Glomerular visceral epithelial cell (primary cell): Measurements from ENCODE around the gene ICAM1.

Experiments
- DNase-seq: peaks from one replicate; pipeline ENCODE4 v3.0.0-alpha.2; 2016; ENCODE audit errors: extremely low spot score

The ICAM1 gene

DNA sequence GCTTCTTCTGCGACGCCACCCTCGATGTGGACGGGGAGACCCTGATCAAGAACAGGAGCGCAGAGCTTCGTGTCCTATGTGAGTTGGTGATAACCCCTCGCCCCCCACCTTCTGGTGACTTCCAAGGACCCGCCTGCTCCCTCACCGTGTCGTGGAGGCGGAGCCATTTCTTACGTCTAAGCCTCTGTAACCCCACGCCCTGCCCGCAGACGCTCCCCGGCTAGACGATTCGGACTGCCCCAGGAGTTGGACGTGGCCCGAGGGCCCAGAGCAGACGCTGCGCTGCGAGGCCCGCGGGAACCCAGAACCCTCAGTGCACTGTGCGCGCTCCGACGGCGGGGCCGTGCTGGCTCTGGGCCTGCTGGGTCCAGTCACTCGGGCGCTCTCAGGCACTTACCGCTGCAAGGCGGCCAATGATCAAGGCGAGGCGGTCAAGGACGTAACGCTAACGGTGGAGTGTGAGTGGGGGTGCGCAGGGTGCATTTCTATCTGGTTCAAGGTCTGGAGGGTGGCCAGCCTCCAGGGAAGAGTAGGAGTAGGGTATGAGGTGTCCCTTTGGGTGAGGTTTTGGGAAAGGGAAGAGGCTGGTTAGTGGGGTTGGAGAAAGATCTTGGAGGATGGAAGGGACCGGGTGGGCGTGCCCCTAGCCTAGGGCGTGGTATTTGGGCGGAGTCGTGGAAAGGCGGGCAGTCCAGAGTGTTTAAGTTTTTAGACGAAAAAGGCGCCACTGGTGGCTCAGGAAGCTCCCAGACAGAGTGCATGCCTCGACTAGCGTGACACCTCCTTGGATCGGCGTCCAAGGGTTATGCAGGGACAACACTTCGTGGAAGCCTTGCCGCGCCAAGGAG, 22.1 kb downstream of the ICAM1 start:
- DNase-seq = no peak

DNA sequence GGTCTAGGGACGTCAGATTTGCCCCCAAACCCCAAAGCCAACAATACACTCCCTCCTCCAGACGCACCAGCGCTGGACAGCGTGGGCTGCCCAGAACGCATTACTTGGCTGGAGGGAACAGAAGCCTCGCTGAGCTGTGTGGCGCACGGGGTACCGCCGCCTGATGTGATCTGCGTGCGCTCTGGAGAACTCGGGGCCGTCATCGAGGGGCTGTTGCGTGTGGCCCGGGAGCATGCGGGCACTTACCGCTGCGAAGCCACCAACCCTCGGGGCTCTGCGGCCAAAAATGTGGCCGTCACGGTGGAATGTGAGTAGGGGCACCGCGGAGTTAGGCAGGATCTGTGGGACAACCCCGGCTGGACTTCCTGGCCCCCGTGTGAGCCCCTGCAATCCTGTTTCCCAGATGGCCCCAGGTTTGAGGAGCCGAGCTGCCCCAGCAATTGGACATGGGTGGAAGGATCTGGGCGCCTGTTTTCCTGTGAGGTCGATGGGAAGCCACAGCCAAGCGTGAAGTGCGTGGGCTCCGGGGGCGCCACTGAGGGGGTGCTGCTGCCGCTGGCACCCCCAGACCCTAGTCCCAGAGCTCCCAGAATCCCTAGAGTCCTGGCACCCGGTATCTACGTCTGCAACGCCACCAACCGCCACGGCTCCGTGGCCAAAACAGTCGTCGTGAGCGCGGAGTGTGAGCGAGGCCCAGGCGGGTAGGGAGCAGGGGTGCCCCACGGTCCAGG, 22.9 kb downstream of the ICAM1 start:
- DNase-seq = no peak

DNA sequence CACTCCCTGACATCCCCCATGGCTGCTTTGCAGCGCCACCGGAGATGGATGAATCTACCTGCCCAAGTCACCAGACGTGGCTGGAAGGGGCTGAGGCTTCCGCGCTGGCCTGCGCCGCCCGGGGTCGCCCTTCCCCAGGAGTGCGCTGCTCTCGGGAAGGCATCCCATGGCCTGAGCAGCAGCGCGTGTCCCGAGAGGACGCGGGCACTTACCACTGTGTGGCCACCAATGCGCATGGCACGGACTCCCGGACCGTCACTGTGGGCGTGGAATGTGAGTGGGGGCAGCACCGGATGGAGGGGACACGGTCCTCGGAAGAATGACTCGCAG, 23.4 kb downstream of the ICAM1 start:
- DNase-seq = no peak

DNA sequence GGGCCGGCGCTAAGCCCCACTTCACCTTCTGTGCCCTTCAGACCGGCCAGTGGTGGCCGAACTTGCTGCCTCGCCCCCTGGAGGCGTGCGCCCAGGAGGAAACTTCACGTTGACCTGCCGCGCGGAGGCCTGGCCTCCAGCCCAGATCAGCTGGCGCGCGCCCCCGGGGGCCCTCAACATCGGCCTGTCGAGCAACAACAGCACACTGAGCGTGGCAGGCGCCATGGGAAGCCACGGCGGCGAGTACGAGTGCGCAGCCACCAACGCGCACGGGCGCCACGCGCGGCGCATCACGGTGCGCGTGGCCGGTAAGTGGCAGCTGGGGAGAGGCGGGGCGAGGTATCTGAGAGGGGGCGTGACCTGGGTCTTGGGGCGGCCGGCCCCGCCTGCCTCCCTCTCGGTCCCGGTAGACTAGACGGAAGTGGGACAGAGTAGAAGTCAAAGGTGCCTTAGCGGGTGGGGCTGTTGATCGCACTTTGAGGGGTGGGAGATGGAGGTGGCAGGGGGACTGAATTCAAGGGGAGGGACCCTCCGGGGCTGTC, 24.5 kb downstream of the ICAM1 start:
- no peak for DNase-seq

DNA sequence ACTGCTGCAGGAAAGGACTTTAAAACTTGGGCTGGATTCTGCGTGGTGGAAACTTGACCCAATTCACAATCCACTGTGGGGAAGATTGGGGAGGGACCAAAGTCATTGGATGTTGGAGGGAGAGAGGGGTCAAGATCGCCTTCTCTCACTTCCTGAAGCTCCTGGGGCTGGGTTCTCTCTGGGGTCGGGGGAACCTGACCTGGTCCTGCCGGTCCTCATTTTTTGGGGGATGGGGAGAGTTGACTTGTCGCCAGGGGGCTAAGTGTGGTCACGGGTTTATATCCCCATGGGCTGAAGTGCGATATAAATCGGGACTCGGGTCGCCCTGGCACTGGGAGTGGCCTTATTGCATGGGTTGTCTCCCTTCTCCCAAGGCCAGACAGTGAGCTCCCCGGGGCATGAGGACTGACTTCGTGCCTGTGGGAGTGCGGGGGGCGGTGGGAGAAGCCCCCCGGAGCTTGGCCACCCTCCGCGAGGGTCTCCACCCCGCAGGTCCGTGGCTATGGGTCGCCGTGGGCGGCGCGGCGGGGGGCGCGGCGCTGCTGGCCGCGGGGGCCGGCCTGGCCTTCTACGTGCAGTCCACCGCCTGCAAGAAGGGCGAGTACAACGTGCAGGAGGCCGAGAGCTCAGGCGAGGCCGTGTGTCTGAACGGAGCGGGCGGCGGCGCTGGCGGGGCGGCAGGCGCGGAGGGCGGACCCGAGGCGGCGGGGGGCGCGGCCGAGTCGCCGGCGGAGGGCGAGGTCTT, 25.1 kb downstream of the ICAM1 start:
- no peak for DNase-seq

DNA sequence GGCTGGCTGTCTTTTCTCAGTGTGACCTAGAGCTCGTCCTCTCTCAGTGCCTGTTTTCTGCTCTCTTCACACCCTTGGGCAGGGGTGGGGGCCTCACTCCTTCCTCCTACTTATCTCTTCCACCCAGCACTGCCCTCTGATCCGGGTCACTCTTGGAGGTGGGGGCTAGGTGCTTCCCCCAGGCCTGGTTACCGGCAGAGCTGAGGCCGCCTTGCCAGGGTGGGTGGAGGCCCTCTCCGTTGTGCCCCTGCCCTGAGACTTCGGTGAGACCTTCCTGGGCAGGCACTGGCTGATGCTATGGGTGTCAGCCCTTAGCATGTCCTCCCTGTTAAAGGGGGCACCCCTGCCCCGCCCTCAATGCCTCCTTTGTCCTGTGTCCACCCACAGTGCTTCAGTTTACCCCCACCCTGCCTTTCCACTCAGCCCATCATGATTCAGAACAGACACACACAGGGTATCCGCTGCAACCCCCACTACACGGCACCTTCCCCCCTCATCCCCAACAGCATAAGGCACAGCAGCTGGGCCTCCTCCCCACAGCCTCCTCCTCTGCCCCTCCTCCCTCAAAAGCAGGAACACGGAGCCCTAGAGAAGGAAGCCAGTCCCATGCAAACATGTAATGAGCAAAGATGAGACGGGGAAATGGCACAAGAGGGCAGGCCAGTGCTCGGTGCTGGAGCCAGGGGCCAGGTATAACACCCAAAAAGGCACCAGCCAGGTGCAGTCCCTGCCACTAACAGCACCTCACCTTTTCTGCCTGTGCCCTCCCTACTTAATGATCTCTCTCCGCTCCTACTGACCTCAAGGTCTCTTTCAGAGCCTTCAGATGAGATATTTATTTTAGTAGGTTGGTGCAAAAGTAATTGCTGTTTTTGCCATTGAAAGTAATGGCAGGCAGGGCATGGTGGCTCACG, 28.9 kb downstream of the ICAM1 start:
- DNase-seq = no peak

DNA sequence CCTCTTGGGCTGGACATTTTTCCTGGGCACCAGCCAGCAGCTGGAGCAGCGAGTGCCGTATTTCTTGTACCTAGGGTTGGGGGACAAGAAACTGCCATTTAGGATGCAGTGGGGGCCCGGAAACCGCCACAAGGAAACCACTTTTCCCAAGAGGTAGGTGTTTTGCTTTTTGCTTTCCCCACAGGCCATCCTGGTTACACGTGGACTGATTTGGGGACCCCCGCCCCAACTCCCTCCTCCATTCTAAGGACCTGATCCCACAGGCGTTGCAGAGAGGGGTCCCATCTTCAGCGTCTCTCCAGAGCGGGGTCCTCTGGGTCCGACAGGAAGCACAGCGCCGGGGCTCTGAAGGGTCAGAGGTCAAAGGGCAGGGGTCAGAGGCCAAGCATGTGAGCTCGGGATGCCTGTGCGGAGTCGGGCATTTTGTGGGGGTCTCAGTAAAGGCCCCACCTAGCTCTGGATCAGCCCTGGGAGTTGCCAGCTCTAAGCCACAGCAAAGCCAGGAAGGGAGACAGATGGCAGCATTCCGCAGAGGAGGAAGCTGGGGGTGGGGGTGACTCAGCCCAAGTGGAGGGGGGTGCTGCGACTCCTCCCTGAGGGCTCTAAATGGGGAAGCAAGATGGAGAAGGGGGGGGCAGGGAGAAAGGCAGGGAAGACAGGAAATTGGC, 34.4 kb downstream of the ICAM1 start:
- no peak for DNase-seq

DNA sequence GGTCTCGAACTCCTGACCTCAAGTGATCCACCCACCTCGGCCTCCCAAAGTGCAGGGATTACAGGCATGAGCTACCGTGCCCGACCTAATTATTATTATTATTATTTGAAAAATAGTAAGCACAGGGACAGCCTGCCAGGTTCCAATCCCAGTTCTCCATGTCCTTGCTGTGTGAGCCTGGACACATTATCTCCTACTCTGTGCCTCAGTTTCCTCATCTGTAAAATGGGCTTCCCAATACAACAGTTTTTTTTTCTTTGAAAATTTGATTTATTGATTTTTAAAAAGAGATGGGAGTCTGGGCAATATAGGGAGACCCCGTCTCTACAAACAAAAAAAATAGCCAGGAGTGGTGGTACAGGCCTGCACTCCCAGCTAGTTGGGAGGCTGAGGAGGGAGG, 35.4 kb downstream of the ICAM1 start:
- DNase-seq = no peak

DNA sequence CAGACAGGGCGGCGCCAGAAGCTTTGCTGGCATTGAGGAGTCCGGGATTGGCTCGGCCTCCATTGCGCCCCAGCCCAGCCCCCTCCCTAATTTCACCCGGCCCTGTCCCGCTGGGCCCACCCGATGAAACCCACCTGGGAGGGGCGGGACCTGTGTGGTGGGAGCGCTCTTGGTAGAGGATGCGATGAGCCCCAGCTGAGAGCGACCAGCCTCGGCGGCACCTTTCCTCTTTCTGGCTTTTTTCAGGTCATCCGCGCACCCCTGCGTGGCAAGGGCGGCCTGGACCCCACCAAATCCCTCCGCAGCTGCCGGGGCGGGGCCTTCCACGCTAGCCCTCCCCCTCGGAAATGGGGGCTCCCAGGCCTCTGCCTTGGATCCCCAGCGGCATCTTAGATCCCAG, 38.5 kb downstream of the ICAM1 start, which contains the start of gene ZGLP1:
ZGLP1 (minus strand) TSS at position 393 of the 400 bp plus-strand sequence.
- DNase-seq = no peak

DNA sequence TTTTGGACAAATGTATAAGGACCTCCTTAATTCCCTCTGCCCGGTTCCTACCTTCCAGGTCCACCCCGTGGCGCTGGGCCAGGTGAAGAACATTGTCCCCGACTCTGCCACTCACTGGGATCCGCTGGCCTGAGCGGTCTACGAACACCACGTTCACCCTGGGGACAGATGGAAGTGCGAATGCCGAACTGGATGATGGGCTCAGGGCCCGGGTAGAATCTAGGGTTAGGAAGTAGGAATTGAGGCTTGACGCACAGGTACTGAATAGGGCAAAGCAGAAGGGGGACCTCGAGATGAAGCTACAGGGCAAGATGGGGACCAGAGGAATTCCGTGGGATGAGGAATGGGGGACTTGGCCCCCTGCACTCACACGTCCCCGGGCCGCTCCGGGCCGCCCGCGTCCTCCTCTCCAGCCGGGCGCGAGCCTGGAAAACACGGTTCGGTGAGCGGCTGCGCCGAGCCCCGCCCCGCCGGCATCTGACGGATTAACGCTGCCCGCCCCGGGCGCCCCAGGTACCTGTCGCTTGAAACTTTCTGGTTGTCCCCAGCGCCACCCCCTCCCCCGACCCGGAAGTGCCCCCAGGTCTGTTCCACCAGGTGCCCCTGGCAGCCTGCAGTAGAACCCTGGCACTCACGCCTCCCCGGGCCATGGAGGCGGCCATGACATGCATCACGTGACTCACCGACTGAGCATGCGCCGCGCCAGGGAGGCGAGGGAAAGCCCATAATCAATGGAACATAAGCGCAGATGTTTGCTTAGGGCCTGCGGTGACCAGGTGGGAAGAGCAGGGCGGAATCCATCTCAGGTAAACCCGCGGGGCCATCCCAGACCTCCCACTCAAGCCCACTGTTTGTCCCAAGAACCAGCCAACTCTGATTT, 44.7 kb downstream of the ICAM1 start, which contains the start of gene FDX2:
FDX2 (minus strand) TSS at position 681 of the 880 bp plus-strand sequence; CDS start at position 662, 19 bp downstream.
- peak; percentile 85 for DNase-seq

DNA sequence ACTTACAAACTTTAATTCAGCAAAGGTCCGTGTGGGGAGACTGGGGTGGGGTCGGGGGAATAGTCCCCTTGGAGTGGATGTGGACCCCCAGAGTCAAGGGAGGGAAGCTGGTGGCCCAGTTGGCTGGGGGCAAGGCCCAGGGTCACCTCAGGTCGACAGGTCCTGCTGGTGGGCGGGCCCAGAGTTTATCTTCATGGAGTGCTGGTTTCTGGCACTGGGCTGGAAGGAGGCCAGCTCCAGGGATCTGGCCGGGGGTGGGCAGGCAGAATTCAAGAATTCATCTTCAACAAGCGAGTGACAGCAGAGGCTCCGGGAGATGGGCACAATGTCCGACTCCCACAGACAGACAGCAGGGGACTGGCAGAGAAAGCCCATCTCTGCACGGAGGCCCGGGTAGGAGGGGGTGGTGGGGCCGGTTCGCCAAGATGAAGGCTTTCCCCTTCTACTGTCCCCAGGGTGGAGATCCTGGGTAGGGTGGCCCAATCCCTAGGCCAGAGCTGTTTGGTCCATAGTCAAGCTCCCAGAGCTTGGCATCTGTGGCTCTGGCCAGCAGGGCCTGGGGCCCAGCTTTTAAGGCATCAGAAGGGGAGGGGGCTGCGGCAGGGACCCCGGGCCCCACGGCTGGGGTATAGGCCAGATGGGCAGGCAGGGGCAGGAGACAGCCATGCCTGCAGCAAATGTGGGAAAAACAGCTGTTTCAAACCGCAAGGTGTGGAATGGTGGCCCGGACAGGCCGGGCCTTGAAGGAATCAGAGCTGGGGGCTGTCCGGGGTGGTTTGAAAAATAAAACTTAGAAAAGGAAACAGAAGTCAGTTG, 45.5 kb downstream of the ICAM1 start:
- peak; percentile 16 for DNase-seq

DNA sequence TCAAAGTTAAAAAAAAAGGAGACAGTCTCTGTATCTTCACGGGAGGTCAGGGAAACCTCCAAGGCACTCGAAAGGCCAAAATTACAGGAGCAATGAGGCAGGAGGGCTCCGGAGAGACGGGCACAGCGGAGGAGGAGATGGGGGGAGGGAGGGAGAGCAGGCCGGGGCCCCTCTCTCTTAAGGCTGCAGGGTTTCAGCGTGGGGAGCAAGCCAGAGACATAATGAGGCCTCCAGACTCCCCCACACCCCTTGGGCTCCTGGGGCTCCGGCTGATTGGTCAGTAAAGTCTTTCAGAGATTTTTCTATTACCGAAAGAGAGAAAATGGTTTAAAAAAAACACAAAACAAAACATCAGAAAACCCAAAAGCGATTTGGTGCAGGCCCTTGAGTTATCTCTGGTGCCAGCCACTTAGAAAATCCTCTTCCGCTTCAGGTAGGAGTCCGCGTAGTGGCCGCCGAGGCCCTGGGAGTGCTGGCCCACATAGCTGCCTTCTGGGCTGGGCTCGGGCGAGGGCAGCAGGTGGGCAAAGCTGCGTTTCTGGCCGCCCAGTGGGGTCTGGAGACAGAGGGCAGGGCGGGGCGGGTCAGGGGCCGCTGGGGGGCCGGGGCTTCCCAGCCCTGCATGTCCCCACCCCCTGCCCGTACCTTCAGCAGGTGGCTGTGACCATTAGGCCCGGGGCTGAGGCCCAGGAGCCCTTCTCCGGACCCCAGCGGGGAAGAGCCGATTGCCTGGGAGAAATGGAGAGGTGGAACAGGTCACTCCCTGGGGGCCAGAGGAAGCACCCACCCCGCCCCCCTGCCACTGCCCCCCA, 46.3 kb downstream of the ICAM1 start:
- no peak for DNase-seq

DNA sequence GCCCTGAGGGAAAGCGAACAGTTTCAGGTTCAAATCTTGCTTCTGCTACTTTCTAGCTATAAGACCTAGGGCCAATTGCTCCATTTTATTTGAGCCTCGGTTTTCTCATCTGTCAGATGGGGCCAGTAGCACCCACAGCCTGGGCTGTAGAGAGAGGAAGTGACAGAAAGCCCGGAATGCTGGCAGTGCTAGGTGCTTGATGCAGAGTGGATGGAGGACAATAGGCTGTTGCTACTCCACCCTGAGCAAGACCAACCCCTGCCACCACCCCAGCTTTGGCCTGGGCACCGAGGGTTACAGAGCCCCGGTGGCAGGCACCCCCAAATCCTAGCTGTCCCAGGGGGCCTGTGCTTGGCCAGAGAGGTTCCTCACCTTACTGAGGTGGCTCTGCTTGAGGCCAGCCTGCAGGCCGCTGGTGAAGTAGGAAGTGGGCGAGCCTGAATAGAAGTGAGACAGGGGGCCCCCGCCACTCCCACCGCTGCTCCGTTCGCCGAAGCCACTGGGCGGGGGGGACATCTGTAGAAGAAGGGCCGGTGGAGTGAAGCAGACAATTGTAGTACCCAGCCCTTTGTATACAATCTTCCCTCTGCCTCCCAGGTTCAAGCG, 47.0 kb downstream of the ICAM1 start:
- no peak for DNase-seq

DNA sequence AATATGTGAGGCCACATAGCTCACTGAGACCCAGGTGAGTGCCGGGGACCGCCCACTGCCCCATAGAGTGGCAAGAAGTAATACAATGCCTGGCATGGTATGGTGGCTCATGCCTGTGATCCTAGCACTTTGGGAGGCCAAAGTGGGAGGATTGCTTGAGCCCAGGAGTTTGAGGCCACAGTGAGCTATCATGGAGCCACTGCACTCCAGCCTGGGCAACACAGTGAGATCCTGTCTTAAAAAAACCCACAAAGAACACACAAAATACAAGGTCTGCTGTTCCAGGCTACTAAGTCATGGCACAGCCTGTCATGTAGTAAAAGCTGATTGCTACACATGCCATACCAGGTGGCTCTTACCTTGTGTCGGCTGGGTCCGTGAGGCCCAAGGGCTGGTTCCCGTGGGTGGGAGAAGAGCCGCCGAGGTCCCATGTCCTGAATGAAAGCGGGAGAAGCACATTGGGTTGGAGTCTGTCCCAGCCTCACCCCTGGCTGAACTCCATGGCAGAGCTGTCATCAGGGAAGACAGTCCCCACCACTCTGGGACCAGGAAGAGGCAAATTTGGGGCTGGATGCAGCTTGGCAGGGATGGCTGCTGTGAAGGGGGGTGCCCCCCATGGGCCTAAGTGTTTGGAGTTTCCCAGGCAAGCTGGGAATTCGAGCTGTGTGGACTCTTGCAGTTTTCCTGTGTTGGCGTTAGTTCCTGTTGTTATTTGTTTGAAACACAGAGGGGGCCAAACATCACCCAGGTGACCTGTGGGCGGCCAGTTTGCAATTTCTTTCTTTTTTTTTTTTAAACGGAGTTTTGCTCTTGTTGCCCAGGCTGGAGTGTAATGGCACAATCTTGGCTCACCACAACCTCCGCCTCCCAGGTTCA, 48.1 kb downstream of the ICAM1 start:
- no peak for DNase-seq

DNA sequence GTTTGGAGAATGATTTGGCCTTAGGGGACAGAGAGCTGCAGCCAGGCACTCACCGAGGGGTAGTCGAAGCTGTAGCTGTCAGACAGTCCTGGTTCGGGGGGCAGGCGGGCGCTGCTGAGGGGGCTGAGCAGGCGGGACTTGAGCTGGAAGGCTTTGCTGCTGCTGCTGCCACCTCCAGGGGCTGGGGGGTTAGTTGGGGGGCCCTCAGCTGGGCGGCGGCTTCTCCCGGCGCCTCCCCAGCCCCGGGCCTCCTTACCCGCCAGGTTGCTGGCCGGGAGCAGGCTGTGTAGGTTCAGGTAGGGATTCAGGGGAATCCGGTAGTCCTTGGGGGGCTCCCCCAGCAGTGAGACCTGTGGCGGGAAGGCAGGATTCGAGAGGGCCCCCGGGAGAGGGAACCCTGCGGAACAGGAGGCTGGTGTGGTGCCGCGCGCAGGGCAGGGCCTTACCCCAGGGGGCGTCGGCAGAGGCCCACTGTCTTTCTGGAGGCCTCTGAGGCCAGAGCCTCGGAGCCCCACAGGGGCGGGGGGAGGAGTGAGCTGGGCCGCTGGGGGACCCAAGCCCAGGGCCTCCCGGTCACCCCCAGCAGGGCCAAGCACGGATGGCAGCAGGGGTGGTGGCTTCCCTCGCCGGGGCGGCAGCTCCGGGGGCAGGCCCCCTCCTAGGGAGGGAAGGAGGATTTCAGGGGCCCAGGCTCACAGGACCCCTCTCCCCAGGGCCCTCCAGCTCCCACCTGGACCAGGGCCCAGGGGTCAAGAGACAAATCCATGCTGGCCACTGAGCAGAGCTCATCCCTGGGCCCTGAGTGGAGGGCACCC, 49.9 kb downstream of the ICAM1 start:
- no peak for DNase-seq

DNA sequence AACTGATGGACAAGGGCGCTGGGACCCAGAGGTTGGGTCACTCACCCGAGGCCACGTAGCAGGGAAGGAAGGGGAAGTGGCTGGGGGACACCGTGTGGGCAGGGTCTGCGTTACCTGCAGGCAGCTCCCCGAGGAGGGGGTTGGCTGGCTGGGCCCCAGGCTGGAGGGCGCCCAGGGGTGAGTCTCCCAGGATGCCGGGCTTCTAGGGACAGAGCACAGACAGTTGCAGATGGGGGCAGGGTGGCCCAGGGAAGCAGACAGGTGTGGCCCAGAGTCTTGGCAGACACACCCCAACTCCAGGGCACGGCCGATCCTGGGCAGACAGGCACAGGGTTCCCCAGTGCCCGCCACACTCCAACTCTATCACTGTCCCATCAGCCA, 50.5 kb downstream of the ICAM1 start:
- no peak for DNase-seq
